IMR-90 (cell line): ENCODE data around the gene DUSP7. TPM values are rescaled to one million over a fixed set of nuclear protein-coding genes. Genes with fewer than 3 reads are reported as not detected.
A peak's percentile ranks its signal among the peaks of the same experiment; 100 is the strongest.

Source experiments
- ATAC-seq: fragments of 200-7000 bp; cut with Tn5 transposase; 2 replicates; pipeline ENCODE4 v1.9.1; 2020; ENCODE audit warnings: low read depth, mild to moderate bottlenecking, moderate library complexity
- BruUV-seq: library from RNA; stranded (reverse); fragments of 400-500 nt; replicated peaks from 2 replicates; lab custom pipeline; 2021; lab: Mats Ljungman, UMichigan
- CTCF ChIA-PET: fragments of 300-600 bp; formaldehyde crosslinking; extraction: SDS; loops from one replicate; lab custom pipeline; 2021; ENCODE audit warnings: antibody characterized with exemption; lab: Yijun Ruan, JAX
- POLR2A ChIA-PET: fragments of 300-600 bp; sonication (Branson Sonifier 250); formaldehyde crosslinking; loops from one replicate; lab custom pipeline; 2022; ENCODE audit warnings: antibody characterized with exemption; ENCODE audit not compliant: unreplicated experiment; lab: Charles Lee
- DNase-seq: peaks from one replicate; pipeline ENCODE4 v3.0.0; 2013
- H2AFZ ChIP-seq: replicated peaks from 2 replicates; pipeline ENCODE3; 2013; ENCODE audit warnings: low read length, mild to moderate bottlenecking; ENCODE audit not compliant: poor library complexity
- H2AK5ac ChIP-seq: 2 replicates; pipeline ENCODE4 v1.6.1; 2013; ENCODE audit warnings: low read depth, low read length, inconsistent platforms
- H2AK9ac ChIP-seq: replicated peaks from 2 replicates; pipeline ENCODE3; 2013; ENCODE audit warnings: mild to moderate bottlenecking, low read depth, low read length, moderate library complexity; ENCODE audit not compliant: poor library complexity
- H2BK120ac ChIP-seq: 2 replicates; pipeline ENCODE4 v1.6.1; 2013; ENCODE audit warnings: low read depth, low read length, inconsistent platforms
- H2BK15ac ChIP-seq: 3 replicates; pipeline ENCODE4 v1.6.1; 2013; ENCODE audit warnings: low read depth, low read length, inconsistent platforms
- H2BK20ac ChIP-seq: 2 replicates; pipeline ENCODE4 v1.6.1; 2013; ENCODE audit warnings: low read depth, mild to moderate bottlenecking, inconsistent platforms, low read length, moderate library complexity
- H2BK5ac ChIP-seq: 2 replicates; pipeline ENCODE4 v1.6.1; 2013; ENCODE audit warnings: mild to moderate bottlenecking, low read depth, low read length, inconsistent platforms; ENCODE audit not compliant: poor library complexity, severe bottlenecking
- H3K14ac ChIP-seq: replicated peaks from 2 replicates; pipeline ENCODE4 v1.6.1; 2013; ENCODE audit warnings: low read depth, low read length, inconsistent platforms
- H3K18ac ChIP-seq: 2 replicates; pipeline ENCODE4 v1.6.1; 2013; ENCODE audit warnings: low read depth, low read length, control low read depth
- H3K23ac ChIP-seq: 2 replicates; pipeline ENCODE4 v1.6.1; 2013; ENCODE audit warnings: low read depth, low read length, inconsistent platforms
- H3K27ac ChIP-seq: 2 replicates; pipeline ENCODE4 v1.5.1; 2013; ENCODE audit warnings: mild to moderate bottlenecking, control low read depth, low read length; ENCODE audit not compliant: insufficient read depth
- H3K27me3 ChIP-seq: 2 replicates; pipeline ENCODE4 v1.6.1; 2013; ENCODE audit warnings: low read length; ENCODE audit not compliant: control insufficient read depth, insufficient read depth
- H3K36me3 ChIP-seq: 2 replicates; pipeline ENCODE4 v1.6.1; 2013; ENCODE audit warnings: low read length, mixed read lengths; ENCODE audit not compliant: control insufficient read depth, insufficient read depth
- H3K4ac ChIP-seq: 2 replicates; pipeline ENCODE4 v1.6.1; 2013; ENCODE audit warnings: low read depth, low read length, inconsistent platforms
- H3K4me1 ChIP-seq: 2 replicates; pipeline ENCODE4 v1.6.1; 2013; ENCODE audit warnings: low read length, mixed read lengths; ENCODE audit not compliant: control insufficient read depth, insufficient read depth
- H3K4me2 ChIP-seq: 2 replicates; pipeline ENCODE4 v1.6.1; 2013; ENCODE audit warnings: low read depth, mild to moderate bottlenecking, control low read depth, low read length, moderate library complexity
- H3K4me3 ChIP-seq: 2 replicates; pipeline ENCODE4 v1.5.1; 2013; ENCODE audit warnings: low read depth, mild to moderate bottlenecking, control low read depth, low read length, moderate library complexity; ENCODE audit not compliant: insufficient read depth
- H3K56ac ChIP-seq: 2 replicates; pipeline ENCODE4 v1.6.1; 2013; ENCODE audit warnings: low read length, inconsistent platforms; ENCODE audit not compliant: insufficient read depth; ENCODE audit errors: extremely low read depth
- H3K79me1 ChIP-seq, 2 experiments: 2 replicates each; pipeline ENCODE4 v1.6.1; 2013; ENCODE audit warnings: low read length in 2 of 2, inconsistent platforms in 1 of 2, low read depth in 1 of 2
- H3K9ac ChIP-seq: 2 replicates; pipeline ENCODE4 v1.6.1; 2013; ENCODE audit warnings: low read depth, low read length, control low read depth
- H3K9me1 ChIP-seq: 2 replicates; pipeline ENCODE4 v1.6.1; 2013; ENCODE audit warnings: low read length, inconsistent platforms; ENCODE audit not compliant: insufficient read depth
- H3K9me3 ChIP-seq: 2 replicates; pipeline ENCODE4 v1.6.1; 2013; ENCODE audit warnings: low read length; ENCODE audit not compliant: control insufficient read depth, insufficient read depth
- H4K20me1 ChIP-seq: 2 replicates; pipeline ENCODE4 v1.6.1; 2013; ENCODE audit warnings: low read length, inconsistent platforms; ENCODE audit not compliant: insufficient read depth
- H4K5ac ChIP-seq: 2 replicates; pipeline ENCODE4 v1.6.1; 2013; ENCODE audit warnings: mild to moderate bottlenecking, low read depth, low read length, control low read depth
- H4K8ac ChIP-seq, 2 experiments: 2 replicates each; pipeline ENCODE4 v1.6.1; 2013; ENCODE audit warnings: low read depth in 2 of 2, low read length in 2 of 2, control low read depth in 1 of 2, inconsistent platforms in 1 of 2
- H4K91ac ChIP-seq: 2 replicates; pipeline ENCODE4 v1.6.1; 2013; ENCODE audit warnings: low read depth, low read length, inconsistent platforms; ENCODE audit not compliant: insufficient read depth
- BHLHE40 ChIP-seq: fragments of 150-350 bp; IDR thresholded peaks from 2 replicates; pipeline ENCODE4 v1.6.1; 2016; ENCODE audit warnings: mild to moderate bottlenecking, low read depth, low read length
- CEBPB ChIP-seq: IDR thresholded peaks from 2 replicates; pipeline ENCODE4 v1.6.1; 2012; ENCODE audit warnings: low read depth, low read length, improper control_type of control experiment
- CHD1 ChIP-seq: IDR thresholded peaks from 2 replicates; pipeline ENCODE4 v1.6.1; 2012; ENCODE audit warnings: low read depth, low read length, improper control_type of control experiment
- CTCF ChIP-seq: conservative IDR thresholded peaks from 2 replicates; pipeline ENCODE4 v1.5.1; 2012; ENCODE audit warnings: mild to moderate bottlenecking, low read depth, low read length, improper control_type of control experiment
- ELK1 ChIP-seq: fragments of 150-350 bp; IDR thresholded peaks from 2 replicates; pipeline ENCODE4 v1.6.1; 2016; ENCODE audit warnings: low read depth, mild to moderate bottlenecking, low read length, moderate library complexity, borderline replicate concordance
- MAFK ChIP-seq: IDR thresholded peaks from 2 replicates; pipeline ENCODE4 v1.6.1; 2012; ENCODE audit warnings: low read depth, low read length, improper control_type of control experiment
- MAZ ChIP-seq: IDR thresholded peaks from 2 replicates; pipeline ENCODE4 v1.6.1; 2012; ENCODE audit warnings: low read depth, mild to moderate bottlenecking, low read length, improper control_type of control experiment, moderate library complexity, borderline replicate concordance
- MXI1 ChIP-seq: IDR thresholded peaks from 2 replicates; pipeline ENCODE4 v1.6.1; 2012; ENCODE audit warnings: low read depth, mild to moderate bottlenecking, low read length, moderate library complexity, borderline replicate concordance
- NFE2L2 ChIP-seq: fragments of 150-350 bp; IDR thresholded peaks from 2 replicates; pipeline ENCODE4 v1.6.1; 2016; ENCODE audit warnings: low read depth, mild to moderate bottlenecking, low read length
- POLR2A ChIP-seq: IDR thresholded peaks from 2 replicates; pipeline ENCODE4 v1.6.1; 2012; ENCODE audit warnings: mild to moderate bottlenecking, low read depth, low read length
- RAD21 ChIP-seq: IDR thresholded peaks from 2 replicates; pipeline ENCODE4 v1.6.1; 2012; ENCODE audit warnings: low read length, improper control_type of control experiment
- RCOR1 ChIP-seq: IDR thresholded peaks from 2 replicates; pipeline ENCODE4 v1.6.1; 2012; ENCODE audit warnings: mild to moderate bottlenecking, low read length, improper control_type of control experiment; ENCODE audit not compliant: insufficient replicate concordance
- RFX5 ChIP-seq: IDR thresholded peaks from 2 replicates; pipeline ENCODE4 v1.8.0; 2012; ENCODE audit warnings: low read depth, mild to moderate bottlenecking, low read length, moderate library complexity
- whole genome bisulfite sequencing, 2 experiments: methylation state at CpG; one replicate each; pipeline versions ENCODE4 v1.1.5 to v1.1.7; 2013; ENCODE audit warnings: missing lambda C conversion rate in 2 of 2; ENCODE audit not compliant: insufficient read length in 1 of 2; ENCODE audit errors: extremely low coverage in 2 of 2; 5-methylcytosine and 5-hydroxymethylcytosine counted together
- dilution Hi-C: fragments of 300-500 bp; cut with HindIII; formaldehyde crosslinking; loops from one replicate; pipeline ENCODE4 v1.14.3; 2018; ENCODE audit warnings: low sequenced_read_pairs; ENCODE audit not compliant: unreplicated experiment
- in situ Hi-C: fragments of 300-500 bp; cut with MboI; formaldehyde crosslinking; loops from 3 replicates; pipeline ENCODE4 v1.14.3; 2019; ENCODE audit warnings: low sequenced_read_pairs, inconsistent platforms, mixed read lengths
- intact Hi-C: fragments of 100-400 bp; cut with micrococcal nuclease; formaldehyde crosslinking; loops from 2 replicates; pipeline ENCODE4 v1.10.0; 2022
- polyA plus RNA-seq, 3 experiments: library from polyadenylated mRNA; depleted of rRNA; stranded (reverse); fragments of >200 nt; gene quantifications; 2 replicates each; pipeline ENCODE4 v1.2.3, GENCODE V29; 2012; ENCODE audit warnings: low replicate concordance in 1 of 3
- total RNA-seq: library from RNA; depleted of rRNA; stranded (reverse); fragments of >200 nt; gene quantifications from 2 replicates; pipeline ENCODE4 v1.2.3, GENCODE V29; 2012
- TF ChIP-seq, protein P1 (sequence below): fragments of 150-350 bp; IDR thresholded peaks from 2 replicates; pipeline ENCODE4 v1.6.1; 2017; ENCODE audit warnings: mild to moderate bottlenecking, antibody characterized with exemption, low read length, low read depth

DUSP7 gene
- total and polyA plus RNA-seq, 2 of the 4 experiments (the other 2 are of a cell fraction), result 9.3 to 24.0 TPM

- CTCF ChIA-PET, result interaction anchor here (1.2 to 3.2 kb wide), 2 partner anchors 46 to 116 kb away, joined by 3 to 28 read pairs; no protein-coding TSS in a partner anchor
- H4K5ac ChIP-seq, result 0 out of 2 replicates have a peak overlapping the region, but pooled peaks have one; percentile 7
- peak overlapping the region; percentile 0; the same call in 1 of the 2 replicates for H2BK120ac ChIP-seq
- 49% methylated on average over 4 of the region's 8 CpGs; no CpG with 5 or more reads in 1 of the 2 experiments for WGBS, 2 experiments
- H2AFZ ChIP-seq, result peak overlapping the region; percentile 91
- H3K9me3 ChIP-seq, result no peaks in the 10 kb centered on the region
- ATAC-seq (peak; percentile 3; the same call in 1 of the 2 replicates), DNase-seq (no peak)
- H3K36me3 ChIP-seq, result no peaks in the 10 kb centered on the region
- H4K8ac ChIP-seq, result peak overlapping the region in 1 of 2 experiments; percentile 94; a peak in 2 of 4 replicates
- H3K56ac ChIP-seq, result no peak overlapping the region
- POLR2A ChIA-PET, result no interaction called here
- no peak overlapping the region for H3K18ac ChIP-seq
- H3K23ac ChIP-seq, result no peak overlapping the region
- intact Hi-C loops (no loop called here), dilution Hi-C loops (no loop called here), in situ Hi-C loops (no loop called here)
- H3K9ac ChIP-seq, result no peak overlapping the region
- no peak overlapping the region for H3K4me3 ChIP-seq
- no peaks in the 10 kb centered on the region for H3K27me3 ChIP-seq
- no peaks in the 10 kb centered on the region for H4K20me1 ChIP-seq
- 0 out of 2 replicates have a peak overlapping the region, but pooled peaks have one; percentile 34 for H3K4ac ChIP-seq
- peaks cover 11% of the 10 kb centered on the region for H3K4me1 ChIP-seq
- no peak overlapping the region for H2AK9ac ChIP-seq
- no peak overlapping the region; the same call in 1 of the 2 replicates for H3K4me2 ChIP-seq
- H3K27ac ChIP-seq, result no peak overlapping the region
- no peak overlapping the region for H3K14ac ChIP-seq
- BruUV-seq, result no TSS peak
- H4K91ac ChIP-seq, result 0 out of 2 replicates have a peak overlapping the region, but pooled peaks have one; percentile 27
- H2BK20ac ChIP-seq, result peak overlapping the region; percentile 6; the same call in 1 of the 2 replicates
- no peaks in the 10 kb centered on the region for H3K9me1 ChIP-seq
- H2BK15ac ChIP-seq, result no peak overlapping the region
- no peak overlapping the region for H2BK5ac ChIP-seq
- no peaks in the 10 kb centered on the region for H3K79me1 ChIP-seq
- H2AK5ac ChIP-seq, result peak overlapping the region; percentile 51; the same call in 1 of the 2 replicates
- TF ChIP-seq RCOR1 (no peak), ELK1 (no peak), CEBPB (no peak), POLR2A (no peak), RFX5 (no peak), CTCF (no peak), RAD21 (no peak), MAZ (no peak), NFE2L2 (no peak), BHLHE40 (no peak), CHD1 (no peak), MXI1 (no peak), MAFK (no peak)
- TF ChIP-seq, protein P1, sequence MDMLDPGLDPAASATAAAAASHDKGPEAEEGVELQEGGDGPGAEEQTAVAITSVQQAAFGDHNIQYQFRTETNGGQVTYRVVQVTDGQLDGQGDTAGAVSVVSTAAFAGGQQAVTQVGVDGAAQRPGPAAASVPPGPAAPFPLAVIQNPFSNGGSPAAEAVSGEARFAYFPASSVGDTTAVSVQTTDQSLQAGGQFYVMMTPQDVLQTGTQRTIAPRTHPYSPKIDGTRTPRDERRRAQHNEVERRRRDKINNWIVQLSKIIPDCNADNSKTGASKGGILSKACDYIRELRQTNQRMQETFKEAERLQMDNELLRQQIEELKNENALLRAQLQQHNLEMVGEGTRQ, result no peak
These were observed 50.2 kb downstream of the DUSP7 start for GRCh38 chr3:52006017-52006819.
